HG02763 (cell line): ENCODE measurements around the gene WDR54.
"Not testable (repeated sequence)": the region's sequence is repeated elsewhere in the genome, so short reads cannot be mapped to it uniquely, and the experiment has no call there.

Experiments
- ATAC-seq: cut with Tn5 transposase; IDR thresholded peaks from one replicate; pipeline ENCODE4 v1.9.1; 2021; ENCODE audit warnings: mild to moderate bottlenecking, moderate library complexity; ENCODE audit not compliant: unreplicated experiment

Gene WDR54

DNA sequence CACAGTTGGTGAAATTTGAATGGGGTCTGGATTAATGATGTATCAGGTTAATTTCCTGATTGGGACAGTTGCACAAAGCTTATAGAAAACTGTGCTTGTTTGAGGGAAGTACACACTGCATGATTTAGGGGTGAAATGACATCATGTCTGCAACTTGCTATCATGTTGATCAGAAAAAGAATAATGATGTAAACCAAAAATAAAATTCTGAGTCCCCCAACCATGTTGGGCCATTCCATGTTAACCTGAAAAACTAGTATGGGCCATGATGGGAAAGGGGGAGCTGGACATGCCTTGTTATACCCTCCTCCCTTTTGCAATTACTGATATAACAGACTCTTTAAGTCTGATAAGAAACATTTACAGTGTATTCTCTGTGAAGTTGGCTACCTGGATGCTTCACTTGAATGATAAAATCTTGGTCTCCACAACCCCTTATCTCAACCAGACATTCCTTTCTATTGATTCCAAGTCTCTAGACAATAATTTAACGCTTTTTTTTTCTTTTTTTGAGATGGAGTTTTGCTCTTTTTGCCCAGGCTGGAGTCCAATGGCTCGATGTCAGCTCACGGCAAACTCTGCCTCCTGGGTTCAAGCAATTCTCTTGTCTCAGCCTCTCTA is 29.1 kb downstream of the WDR54 start:
- no peak for ATAC-seq

DNA sequence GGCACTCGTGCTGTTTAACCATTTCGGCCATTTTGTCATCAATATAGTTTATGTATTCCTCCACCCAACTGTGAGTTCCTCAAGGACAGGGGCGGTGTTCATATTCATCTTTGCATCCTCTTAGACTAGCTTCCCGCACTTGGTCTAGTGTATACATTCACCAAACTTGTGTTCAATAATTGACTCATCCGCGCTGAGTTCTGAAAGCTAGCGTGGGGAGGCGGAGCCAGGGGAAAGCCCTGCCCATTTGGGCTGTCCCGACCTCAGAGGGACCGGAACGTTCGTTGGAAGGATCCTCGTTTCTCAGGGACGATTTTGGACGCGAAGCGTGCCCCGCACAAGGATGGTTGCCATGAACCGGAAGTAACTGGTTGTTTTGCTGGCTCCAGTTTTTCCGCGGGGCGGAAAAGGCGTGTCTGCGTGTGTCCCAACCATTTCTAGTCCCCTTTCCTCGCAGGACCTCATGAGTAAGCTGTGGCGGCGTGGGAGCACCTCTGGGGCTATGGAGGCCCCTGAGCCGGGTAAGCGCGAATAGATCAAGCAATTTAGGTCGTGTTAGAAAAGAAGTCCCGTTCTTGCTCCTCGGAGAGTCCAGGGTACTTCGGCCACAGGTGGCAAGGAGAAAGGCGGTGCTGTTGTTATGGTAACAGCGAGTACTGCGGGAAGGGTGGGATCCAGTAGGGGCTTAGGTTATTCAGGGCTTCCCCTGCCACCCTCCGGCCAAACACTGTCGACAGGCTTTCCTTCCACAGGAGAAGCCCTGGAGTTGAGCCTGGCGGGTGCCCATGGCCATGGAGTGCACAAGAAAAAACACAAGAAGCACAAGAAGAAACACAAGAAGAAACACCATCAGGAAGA is 33.4 kb downstream of the WDR54 start, which contains the start of gene INO80B:
TSS of gene INO80B (plus strand) at position 434 of the 858 bp plus-strand sequence. CDS start at position 464, 30 bp downstream.
- ATAC-seq, result peak; percentile 34

DNA sequence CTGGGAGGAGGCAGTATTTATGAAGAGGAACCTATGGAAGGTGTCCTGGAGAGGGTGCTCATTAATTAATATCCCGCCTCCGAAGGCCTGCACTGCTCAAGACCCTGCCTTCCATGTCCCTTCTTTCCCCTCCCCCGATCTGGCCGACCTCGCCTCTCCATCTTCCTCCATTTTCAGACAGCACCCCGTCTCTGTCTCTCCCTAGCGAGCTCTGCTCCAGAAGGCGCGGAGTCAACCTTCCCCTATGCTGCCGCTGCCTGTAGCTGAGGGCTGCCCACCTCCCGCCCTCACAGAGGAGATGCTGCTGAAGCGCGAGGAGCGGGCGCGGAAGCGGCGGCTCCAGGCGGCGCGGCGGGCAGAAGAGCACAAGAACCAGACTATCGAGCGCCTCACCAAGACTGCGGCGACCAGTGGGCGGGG is 35.6 kb downstream of the WDR54 start:
- ATAC-seq, result no peak

DNA sequence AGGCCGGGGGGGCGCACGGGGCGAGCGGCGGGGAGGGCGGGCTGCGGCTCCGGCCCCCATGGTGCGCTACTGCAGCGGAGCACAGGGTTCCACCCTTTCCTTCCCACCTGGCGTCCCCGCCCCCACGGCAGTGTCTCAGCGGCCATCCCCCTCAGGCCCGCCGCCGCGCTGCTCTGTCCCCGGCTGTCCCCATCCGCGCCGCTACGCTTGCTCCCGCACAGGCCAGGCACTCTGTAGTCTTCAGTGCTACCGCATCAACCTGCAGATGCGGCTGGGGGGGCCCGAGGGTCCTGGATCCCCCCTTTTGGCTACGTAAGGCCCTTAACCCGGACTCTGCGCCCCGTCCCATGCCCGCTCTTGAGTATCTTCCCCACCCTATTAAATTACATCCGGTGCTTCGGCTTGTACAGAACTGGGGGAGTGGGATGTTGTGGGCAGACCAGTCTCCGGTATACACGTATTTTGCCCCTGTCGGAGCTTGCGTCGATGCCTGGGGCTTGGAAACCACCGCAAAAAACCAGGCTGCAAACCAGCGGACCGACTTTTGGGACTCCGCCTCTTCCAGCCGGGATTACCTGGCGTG is 36.1 kb downstream of the WDR54 start:
- peak; percentile 36 for ATAC-seq

DNA sequence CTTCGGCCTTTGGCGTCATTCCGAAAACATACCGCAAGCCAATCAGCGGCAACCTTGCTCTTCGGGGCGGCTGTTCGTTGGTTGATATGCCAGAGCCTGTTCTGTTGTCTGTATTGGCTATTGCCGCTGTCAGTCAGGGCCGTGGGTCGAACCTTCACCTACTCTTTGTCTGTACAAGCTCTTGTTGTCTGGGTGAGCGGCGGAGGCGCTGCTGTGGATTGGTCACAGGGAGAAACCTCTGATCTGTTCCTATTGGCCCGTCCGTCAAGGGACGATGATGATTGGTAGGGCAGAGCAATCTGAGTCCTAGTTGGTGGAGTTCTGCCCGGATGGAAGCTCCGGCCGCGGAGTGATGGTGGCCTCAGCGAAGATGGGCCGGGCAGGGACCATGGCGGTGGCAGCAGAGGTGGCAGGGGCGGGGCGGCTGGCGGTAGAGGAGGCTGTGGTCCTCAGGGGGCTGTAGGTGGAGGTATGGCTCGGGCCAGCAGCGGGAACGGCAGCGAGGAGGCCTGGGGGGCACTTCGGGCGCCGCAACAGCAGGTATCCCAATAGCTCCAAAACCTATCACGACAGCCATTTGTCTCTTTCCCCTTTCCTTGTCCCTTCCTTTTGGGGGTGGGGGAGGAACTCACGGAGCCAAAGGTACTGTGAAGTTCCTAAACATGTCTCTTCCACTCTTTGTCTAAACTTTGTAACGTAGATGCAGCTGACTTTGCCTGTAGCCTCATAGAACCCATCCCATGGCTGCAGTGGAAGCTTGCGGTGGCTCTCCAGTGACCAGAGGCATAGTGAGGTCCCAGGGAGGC is 36.8 kb downstream of the WDR54 start, which contains the start of gene WBP1:
TSS of gene WBP1 (plus strand) at position 307 of the 806 bp plus-strand sequence. CDS start at position 472, 165 bp downstream.
- ATAC-seq, result peak; percentile 83

DNA sequence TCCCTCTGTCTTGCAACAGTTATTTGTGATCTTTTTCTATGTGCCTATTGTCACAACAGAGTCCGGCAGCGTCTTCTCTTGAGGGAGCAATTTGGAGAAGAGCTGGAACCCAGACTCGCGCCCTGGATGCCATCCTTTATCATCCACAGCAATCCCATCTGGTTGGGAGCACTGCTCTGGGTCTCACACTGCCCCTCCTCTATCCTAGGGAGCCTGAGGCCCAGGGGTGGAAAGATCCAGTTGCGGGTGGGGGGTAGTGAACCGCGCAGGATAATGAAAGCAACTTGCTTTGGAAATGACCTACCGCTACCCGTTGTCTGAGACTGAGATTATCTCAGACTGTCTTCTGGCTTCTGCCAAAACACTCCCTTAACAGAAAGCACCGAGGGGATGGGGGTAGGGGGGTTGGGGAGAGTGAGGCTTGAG is 37.4 kb downstream of the WDR54 start:
- ATAC-seq, result no peak

DNA sequence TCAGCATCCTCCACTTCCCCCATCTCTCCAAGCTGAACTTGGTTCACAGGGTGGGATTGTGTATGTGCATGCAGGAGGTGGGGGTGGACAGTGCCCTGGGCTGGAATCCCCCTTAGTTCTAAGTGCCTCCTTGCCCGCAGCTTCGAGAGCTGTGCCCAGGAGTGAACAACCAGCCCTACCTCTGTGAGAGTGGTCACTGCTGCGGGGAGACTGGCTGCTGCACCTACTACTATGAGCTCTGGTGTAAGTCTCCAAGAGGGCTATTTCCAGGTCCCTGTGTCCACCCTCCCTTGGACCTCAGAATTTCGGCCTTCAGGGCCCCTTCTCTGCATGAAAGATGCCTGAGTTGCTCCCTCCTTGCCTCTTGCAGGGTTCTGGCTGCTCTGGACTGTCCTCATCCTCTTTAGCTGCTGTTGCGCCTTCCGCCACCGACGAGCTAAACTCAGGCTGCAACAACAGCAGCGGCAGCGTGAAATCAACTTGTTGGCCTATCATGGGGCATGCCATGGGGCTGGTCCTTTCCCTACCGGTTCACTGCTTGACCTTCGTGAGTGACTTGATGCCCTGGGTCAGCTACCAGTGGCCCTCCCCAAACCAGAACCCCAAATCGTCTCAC is 38.1 kb downstream of the WDR54 start:
- ATAC-seq, result not testable (repeated sequence)

DNA sequence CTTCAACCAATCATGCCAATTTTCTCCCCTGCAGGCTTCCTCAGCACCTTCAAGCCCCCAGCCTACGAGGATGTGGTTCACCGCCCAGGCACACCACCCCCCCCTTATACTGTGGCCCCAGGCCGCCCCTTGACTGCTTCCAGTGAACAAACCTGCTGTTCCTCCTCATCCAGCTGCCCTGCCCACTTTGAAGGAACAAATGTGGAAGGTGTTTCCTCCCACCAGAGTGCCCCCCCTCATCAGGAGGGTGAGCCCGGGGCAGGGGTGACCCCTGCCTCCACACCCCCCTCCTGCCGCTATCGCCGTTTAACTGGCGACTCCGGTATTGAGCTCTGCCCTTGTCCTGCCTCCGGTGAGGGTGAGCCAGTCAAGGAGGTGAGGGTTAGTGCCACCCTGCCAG is 38.7 kb downstream of the WDR54 start:
- not testable (repeated sequence) for ATAC-seq

DNA sequence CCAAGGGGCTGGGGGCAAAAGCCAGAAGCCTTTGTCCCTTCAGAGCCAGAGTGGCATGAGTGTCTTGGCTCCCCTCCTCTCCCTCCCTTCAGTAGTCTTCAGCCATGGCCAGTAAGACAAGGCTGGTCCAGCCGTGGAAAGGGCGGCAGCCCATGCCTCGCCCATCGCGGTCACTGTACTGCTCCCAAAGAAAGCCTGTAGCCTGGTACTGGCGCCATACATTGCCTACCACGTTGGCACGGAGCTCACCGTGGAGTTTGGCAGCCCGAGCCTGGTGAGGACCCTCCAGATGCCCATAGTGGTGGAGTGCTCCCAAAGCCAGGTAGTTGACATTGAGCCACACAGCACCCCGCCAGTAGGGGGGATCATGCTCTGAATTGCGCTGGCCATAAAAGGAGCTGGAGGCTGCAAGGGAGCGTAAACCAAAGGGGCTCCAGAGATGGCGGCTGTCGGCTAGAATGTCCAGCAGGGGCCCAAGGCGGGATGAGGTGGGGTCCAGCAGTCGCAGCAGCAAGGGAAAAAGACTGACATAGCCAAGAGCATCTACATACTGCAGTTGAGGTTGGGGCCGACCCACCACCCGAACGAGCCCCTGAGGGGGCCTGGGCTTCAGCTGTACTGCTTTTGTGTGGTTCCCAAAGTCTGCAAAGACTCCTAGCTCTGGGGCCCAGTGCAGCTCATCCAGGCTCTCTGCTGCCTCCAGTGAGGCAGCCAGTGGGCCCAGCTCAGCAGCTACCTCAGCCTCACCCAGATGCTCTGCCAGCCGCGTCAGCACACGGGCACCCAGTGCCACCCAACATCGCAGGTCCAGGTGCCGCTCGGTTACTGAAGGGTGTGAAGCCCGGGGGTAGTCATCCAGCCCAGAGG is 39.9 kb downstream of the WDR54 start:
- ATAC-seq, result no peak

DNA sequence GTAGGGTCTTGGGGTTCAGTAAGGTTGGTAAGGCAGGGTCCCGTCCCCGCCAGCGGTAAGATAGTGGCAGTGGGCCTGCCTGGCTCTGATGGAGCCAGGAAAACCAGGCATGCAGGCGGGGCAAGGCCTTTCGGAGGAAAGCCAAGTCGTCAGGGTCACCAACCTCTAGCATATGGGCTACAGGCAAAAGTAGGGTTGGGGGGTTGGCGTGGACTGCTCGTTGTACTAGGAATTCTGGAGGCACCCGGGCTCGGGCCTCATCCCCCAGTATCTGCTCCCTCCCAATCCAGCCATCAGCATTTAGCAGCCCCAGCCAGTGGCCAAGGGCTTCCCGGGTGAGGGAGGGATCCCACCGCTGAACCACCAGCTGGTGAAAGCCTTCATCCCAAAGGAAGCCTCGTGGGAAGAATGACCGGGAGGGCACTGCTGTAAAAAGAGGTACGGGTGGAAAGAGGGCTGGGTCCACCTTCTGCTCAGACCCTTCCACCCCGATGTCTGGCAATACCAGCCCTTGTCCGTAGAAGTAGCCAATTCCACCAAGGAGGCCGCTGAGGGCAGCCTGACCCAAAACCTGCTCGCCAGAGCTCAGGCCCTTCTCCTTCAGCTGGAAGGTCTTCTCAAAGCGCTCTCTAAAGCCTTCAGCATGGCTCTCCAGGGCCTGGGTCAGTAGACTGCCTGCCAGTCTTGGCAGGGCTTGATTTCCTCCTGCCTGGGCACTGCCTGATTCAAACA is 40.7 kb downstream of the WDR54 start:
- no peak for ATAC-seq

DNA sequence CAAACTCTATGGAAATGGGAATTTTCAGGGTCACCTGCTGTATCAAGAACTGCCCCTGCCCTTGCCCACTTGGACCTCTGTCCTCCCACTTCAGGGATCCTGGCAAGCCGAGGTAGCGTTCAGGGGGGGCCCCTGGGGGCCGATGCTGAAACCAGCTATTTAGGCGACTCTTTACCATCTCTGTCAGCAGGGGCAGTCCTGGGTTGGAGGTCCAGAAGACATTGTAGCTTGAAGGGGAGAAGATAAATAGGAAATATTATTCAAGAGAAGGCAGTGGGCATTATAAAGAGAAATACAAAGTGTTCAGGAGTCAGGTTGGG is 41.2 kb downstream of the WDR54 start:
- no peak for ATAC-seq

DNA sequence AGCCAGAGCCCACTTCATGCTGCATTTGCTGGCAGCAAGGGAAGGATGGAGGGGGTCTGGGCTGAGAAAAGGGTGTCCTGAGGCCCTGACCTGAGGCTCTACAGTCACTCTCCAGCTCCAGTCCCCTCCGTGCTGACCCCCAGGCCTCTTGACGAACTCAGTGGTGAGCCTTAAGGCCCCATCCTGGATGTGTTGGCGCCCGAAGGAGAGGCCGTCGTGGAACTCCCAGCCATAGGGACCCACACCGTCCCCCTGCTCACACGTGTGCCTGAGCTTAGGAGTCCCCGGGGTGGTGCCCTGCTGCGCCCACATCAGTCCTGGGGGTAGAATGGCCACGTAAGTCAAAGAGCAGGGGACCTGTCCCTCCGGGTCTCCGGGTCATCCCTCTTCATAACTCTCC is 42.9 kb downstream of the WDR54 start:
- no peak for ATAC-seq

DNA sequence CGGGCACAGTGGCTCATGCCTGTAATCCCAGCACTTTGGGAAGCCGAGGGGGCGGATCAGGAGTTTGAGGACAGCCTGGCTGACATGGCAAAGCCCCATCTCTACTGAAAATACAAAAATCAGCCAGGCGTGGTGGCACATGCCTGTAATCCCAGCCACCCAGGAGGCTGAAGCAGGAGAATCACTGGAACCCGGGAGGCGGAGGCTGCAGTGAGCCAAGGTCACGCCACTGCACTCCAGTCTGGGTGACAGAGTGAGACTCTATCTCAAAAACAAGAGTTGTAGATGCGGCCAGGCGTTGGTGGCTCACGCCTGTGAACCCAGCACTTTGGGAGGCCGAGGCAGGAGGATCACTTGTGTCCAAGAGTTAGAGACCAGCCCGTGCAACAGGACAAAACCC is 49.2 kb downstream of the WDR54 start:
- not testable (repeated sequence) for ATAC-seq

DNA sequence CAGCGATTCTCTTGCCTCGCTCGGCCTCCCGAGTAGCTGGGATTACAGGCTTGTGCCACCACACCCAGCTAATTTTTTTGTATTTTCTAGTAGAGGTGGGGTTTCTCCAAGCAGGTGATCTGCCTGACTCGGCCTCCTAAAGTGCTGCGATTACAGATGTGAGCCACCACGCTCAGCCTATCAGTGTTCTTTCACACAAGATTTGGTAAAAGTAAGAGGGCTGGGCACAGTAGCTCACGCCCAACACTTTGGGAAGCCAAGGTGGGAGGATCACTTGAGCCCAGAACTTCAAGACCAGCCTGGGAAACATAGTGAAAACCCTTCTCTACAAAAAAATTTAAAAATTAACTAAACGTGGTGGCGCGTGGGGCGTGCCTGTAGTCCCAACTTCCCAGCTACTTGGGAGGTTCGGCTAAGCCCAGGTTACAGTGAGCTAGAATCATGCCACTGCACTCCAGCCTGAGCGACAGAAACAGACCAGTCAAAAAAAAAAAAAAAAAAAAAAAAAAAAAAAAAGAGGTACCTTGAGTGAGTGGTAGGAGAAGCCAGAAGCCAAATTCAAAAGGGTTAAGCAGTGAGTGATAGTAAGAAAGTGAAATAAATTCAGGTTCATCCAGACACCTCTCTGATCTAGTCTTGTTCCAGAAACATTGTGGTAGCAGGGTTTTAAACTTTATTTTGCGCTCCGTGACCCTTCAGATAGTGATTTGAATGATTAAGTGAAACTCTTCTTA is 50.0 kb downstream of the WDR54 start:
- no peak for ATAC-seq

DNA sequence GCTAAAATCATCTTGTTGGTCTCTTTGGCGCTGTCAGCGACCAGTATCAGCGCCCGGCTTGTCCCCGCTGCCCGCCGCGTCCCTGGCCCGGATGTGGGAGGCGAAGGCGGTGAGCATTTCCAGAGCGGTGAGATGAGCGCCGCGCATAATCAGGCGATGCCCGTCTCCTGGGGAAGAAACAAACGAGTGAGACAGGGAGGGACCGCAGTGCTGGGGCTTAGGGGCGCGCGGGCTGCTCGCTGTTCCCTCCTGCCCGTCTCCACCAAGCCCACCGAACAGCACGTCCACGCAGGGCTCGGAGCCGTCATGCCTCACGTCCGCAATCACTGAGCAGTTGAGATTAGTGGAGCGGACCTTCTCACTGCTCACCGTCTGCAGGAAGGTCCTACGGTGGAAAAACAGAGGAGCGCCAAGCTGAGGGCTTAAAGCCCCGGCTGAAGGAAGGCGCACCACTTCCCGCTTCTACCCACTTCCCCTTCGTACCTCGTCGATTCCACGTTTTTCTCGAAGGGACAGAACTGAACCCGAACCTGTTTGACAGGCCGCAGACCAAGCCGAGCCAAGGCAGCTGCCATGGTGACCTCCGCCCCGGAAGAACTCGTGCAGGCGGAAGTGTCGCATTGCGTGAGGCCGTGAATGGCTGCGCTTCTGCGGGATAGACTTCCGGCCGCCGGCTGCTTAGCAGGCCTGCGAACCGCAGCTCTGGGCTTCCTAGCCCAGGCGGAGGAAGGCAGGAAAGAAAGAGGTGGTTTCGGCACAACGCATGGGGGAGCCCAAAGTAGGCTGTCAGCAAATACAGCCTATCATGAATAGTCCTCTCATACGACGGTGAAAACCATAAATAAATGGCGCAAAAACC is 50.8 kb downstream of the WDR54 start, which contains the start of gene MRPL53:
TSS of gene MRPL53 (minus strand) at position 595 of the 859 bp plus-strand sequence. CDS start at position 575, 20 bp downstream.
- peak; percentile 91 for ATAC-seq

DNA sequence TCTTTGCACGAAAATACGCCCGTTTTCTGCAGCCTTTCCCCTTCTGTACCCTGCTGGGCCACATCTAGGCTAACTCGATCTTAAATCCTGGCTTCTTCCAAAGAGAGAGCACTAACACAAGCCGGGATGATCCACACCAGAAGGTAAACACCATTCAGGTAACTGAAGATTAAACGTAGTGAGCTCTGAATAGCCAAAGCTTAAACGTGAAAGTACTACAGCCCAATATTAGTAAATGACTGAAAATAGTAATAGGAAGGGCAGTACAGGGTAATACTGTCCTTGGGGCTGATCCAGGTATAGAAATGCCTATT is 51.4 kb downstream of the WDR54 start:
- no peak for ATAC-seq

DNA sequence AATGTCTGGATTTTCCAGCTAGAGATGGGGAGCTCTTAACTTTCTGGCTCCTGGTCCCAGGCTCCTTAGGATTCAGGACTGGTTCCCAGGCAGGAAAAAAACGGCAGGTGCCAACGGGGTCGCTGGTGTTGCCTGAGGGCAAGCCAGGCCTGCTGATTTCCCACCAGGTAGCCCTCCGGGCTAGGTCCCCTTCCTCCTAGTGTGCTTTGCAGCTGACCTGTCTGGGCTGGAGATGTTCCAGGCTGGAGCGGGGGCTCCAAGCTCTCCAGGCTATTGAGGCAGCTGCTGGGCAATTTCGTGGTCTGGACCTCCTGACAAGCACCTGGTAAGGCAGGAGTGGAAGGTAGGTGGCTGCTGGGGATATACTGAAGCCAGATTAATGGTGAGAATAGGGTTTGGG is 53.0 kb downstream of the WDR54 start:
- no peak for ATAC-seq
